Measurements from ENCODE around the gene ODAM.

DNA sequence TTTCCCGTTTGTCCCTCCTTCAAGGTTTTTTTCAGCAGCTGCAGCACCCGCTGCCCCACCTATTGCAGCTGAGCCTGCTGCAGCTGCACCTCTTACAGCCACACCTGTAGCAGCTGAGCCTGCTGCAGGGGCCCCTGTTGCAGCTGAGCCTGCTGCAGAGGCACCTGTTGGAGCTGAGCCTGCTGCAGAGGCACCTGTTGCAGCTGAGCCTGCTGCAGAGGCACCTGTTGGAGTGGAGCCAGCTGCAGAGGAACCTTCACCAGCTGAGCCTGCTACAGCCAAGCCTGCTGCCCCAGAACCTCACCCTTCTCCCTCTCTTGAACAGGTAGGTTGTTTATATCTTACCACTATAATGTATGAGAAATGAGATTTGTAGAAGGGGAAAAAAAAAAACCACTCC, 36.9 kb upstream of the ODAM start:
- TF ChIP-seq, protein P1, sequence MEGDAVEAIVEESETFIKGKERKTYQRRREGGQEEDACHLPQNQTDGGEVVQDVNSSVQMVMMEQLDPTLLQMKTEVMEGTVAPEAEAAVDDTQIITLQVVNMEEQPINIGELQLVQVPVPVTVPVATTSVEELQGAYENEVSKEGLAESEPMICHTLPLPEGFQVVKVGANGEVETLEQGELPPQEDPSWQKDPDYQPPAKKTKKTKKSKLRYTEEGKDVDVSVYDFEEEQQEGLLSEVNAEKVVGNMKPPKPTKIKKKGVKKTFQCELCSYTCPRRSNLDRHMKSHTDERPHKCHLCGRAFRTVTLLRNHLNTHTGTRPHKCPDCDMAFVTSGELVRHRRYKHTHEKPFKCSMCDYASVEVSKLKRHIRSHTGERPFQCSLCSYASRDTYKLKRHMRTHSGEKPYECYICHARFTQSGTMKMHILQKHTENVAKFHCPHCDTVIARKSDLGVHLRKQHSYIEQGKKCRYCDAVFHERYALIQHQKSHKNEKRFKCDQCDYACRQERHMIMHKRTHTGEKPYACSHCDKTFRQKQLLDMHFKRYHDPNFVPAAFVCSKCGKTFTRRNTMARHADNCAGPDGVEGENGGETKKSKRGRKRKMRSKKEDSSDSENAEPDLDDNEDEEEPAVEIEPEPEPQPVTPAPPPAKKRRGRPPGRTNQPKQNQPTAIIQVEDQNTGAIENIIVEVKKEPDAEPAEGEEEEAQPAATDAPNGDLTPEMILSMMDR (IDR thresholded peaks at IDR 0.05) = no peak
- TF ChIP-seq POLR2A (IDR thresholded peaks at IDR 0.05) (no peak), POLR2AphosphoS5 (IDR thresholded peaks at IDR 0.05) (no peak), EP300 (IDR thresholded peaks at IDR 0.05) (no peak)
